Measurements from ENCODE around the gene WNT8A.

The WNT8A gene

GRCh38 chr5:138092301-138092700 is 8.5 kb downstream of the WNT8A start:
- DNase-seq = no peak

DNA sequence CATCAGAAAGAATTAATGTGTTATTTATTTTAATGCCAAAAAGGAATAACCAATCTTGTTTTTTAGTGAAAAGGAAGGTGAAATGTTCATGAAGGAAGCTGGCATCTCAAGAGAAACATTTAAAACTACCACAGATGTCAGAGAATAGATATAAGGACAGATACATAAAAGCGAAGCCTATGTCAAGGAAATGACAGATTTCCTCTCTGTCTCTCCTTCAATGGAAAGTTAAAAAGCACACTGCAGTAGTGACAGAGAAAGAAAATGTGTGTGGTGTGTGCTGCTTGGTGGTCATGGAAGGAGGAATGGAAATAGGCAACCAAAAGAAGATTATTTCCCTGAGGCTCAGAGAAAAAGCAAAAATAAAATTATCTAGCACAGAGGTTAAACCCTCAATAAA is 9.2 kb downstream of the WNT8A start:
- no peak for DNase-seq

DNA sequence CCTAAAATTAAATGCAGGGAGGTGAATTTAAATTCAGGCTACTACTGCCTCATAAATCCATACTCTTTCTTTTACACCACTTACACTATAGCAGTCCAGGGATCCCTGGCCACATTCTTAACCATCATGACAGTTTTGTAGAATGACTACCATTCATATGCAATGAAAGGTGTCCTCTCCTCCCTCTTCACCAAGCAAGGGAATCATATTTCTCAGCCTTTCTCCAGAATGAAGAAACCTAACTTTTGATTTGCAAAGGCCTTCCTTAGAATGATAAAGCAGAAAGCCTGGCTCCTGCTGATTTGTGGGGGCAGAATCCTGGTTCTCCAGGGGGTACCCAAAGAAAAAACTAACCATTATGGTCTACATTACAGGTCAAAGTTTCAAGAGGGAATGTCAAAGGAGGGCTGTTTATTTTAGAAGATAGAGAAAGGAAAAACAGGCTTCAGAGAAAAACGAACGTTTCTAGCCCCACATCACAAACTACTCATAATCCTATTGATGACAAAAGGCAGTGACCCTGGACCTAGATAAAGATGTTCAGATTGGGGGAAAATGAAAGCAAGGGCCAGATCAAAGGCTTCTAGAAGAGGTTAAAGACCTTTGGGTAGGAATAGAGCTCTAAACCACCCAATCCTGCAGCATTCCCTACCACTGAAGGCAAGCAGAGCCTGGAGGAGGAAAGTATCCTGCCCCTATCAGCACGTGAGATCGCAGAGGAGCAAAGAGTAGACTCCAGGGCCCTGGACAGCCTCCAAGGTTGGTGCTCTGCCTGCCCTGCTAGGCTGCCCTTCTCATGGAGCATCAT is 11.5 kb downstream of the WNT8A start:
- DNase-seq = no peak

- no peak for DNase-seq
These were observed 12.5 kb downstream of the WNT8A start for GRCh38 chr5:138096363-138096762.

DNA sequence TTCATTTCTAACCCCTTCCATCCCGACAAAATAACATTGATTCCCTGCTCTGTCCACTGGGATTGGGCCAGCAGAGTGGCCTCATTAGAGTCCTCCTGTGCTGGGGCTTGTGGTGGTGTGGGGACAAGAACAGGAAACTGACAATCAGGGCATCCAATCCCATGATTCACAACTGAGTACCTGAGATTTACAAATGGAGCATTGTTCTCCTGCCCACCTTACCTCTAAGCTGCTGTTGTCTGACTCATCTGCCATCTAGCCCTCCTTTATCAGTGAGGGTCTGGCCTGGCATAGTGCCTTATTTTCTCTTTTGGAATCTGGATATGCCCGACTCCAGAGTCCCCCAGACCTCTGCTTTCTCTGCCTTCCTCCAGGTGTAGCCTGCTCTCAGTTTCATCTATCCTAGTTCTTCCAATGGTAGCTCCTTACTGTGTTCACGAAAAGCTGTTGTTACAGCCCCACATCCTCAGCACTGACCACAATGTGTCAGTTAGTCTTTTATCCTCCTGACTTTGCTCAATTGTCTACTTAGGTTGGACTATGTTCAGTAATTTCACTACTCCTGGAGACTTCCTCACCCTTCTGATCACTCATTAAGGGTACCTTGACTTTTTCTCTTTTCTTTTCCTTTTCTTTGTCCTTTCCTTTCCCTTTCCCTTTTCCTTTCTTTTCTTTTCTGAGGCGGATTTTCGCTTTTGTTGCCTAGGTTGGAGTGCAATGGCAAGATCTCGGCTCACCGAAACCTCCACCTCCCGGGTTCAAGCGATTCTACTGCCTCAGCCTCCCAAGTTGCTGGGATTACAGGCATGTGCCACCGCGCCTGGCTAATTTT is 13.4 kb downstream of the WNT8A start:
- no peak for DNase-seq

DNA sequence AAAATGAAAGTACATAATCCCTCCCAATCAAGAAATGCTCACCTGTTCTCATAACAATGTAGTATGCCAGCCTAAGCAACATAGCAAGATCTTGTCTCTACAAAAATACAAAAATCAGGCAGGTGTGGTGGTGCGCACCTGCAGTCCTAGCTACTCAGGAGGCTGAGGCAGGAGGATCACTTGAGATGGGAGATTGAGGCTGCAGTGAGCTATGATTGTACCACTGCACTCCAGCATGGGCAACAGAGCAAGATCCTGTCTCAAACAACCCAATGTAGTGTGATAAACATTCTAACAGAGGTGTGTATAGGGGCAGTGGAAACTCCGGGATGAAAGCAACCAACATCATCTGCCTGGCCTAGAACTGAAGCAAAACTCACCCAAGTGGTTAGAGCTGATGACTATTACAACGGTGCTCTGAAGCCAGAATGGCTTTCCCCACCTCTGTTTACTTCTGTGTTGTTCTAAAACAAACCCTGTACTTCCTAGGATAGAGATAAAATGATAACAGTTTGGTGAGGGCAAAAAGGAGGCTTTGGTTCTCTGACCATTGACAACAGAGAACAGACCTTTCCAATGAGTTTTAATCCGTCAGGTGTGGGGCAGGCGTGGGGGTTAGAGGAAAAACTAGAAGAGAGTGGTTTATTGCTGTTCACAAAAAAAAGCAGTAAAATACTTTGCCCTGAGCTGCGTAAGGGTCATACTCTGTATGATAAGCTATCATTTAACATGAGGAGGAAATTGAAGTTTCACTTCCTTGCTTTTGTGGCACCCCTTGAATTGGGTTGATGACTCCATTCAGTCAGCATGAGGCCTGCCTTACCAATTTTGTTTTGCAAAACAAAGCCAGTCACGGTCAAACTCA is 18.9 kb downstream of the WNT8A start:
- DNase-seq = no peak

GRCh38 chr5:138103319-138103637 is 19.4 kb downstream of the WNT8A start:
- no peak for DNase-seq

DNA sequence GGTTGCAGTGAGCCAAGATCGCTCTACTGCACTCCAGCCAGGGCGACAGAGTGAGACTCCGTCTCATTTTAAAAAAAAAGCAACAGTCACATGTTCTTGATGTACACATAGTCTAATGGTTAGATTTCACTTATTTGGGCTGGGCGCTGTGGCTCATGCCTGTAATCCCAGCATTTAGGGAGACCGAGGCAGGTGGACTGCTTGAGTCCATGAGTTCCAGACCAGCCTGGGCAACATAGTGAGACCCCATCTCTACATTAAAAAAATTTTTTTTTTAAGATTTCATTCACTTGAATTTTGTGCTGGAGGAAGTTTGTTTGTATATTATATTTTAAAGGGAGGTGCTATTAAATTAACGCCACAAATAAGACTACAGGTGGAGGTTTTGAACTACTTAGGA is 21.9 kb downstream of the WNT8A start:
- no peak for DNase-seq

GRCh38 chr5:138107213-138107612 is 23.4 kb downstream of the WNT8A start:
- no peak for DNase-seq

- peak; percentile 21 for DNase-seq
These were observed 25.8 kb downstream of the WNT8A start for GRCh38 chr5:138109463-138110265.

DNA sequence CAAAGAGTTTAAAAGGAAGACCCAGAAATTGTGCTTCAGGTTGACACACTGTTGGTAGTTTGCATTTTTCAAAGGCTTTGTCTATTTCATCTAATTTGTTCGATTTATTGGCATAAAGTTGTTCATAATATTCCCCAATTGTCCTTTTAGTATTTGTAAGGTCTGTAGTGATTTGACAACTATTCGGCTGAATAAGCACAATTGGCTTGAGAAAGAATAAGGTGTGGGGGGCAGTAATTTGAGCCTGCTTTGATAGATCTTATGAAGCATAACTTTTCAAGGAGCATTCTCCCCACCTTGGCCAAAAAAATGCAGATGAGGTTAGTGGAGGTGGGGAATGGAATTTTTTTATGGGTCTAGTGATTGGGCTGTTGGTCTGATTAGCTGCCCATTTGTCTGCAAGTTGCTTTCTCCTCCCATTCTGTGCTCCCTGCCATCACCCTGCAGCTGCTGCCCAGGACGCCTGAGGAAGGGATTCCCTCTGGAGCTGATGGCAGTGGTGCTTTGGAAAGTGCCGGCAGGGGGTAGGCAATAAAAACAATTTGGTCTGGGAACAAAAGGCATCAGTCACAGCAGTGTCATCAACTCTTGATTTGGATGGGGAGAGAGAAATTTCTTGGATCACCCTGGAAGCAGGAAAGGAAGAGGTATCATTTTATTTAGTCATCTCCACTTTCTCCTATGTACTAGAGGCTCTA is 26.6 kb downstream of the WNT8A start:
- DNase-seq = no peak

- DNase-seq = no peak
These were observed 27.3 kb downstream of the WNT8A start for GRCh38 chr5:138111181-138111580.

- DNase-seq = no peak
These were observed 28.1 kb downstream of the WNT8A start for GRCh38 chr5:138111937-138112336.

- DNase-seq = no peak
These were observed 31.4 kb downstream of the WNT8A start for GRCh38 chr5:138115254-138115653.

GRCh38 chr5:138128334-138128733 is 44.5 kb downstream of the WNT8A start:
- no peak for DNase-seq

GRCh38 chr5:138129347-138129746 is 45.5 kb downstream of the WNT8A start:
- no peak for DNase-seq

DNA sequence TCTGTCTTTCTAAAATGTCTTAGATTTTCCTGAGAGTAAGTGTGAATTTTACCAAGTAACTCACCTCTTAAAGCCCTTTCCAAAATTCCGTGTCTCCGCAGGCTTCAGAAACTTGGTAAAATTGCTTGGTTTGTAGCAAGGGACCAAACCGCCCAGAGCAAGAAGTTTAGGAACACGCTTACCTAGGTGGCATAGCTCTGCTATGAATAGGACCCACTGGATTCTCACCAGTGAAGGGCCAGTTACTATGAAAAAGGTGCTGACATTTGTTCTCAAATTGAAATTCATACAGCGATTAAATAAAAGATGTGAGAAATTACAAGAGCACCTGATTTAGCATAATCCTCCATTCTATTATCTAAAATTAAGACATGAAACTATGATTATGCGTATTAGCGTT is 48.7 kb downstream of the WNT8A start:
- no peak for DNase-seq

- DNase-seq = peak; percentile 32
These were observed 55.3 kb downstream of the WNT8A start, which contains the start of gene NME5 for GRCh38 chr5:138138949-138139780. NME5 (minus strand) TSS chr5:138139428; CDS start chr5:138138780, 648 bp downstream.

DNA sequence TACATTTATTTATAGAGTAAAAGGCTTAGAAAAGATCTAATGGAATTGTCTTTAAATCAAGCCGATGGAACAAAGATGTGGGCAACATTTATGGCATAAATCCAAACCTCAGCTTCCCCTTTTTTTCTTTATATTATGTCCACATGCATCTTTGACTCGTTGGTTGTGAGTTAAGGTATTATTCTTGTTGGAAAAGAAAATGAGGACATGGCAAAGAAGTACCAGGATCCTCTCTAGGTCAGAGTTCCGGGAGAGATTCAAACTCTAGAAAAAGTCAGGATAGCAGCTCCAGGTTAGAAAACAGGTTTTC is 55.9 kb downstream of the WNT8A start:
- no peak for DNase-seq

DNA sequence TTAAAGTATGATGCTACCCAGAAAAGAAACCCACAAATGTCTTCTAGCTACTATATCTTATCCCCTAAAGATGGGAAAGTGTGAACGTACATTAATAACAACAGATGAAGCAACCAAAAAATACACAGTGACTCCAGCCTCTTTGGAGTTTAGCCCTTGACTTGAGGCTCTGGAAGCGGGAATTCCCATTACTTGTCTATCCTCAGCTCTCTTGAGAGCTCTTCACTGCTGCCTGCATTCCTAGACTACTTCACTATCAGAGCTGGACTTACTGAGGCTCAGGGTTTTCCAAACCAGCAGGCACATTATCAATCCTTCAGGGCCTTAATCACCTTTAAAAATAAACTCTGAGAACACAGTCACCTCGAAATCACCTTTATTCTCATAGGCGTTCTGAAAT is 56.4 kb downstream of the WNT8A start:
- no peak for DNase-seq

All from DMS79 (cell line).